ENCODE measurements around the gene CLTC. TPM values are rescaled to one million over a fixed set of nuclear protein-coding genes. Genes with fewer than 3 reads are reported as not detected.

CLTC gene
- total and polyA plus RNA-seq, 2 donors from 2014 or later, result 213 to 259 TPM

DNA sequence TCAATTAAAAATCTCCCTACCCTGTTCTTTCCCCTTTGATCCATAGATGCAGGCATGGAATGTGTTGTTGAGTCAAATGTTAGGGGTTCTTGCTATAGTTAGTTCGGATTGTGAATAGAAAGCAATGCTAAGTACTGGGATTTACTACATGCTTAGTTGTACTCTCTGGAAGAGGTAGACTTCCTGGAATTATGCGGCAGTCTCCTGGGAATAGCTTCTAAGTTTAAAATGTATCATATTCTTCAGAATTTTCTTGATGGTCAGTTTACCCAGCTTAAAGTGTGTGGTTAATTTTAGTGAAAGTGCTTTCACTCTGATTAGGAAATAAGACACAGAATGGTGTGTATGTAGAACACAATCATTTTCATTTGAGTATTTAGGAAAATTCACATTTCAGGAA, 3.5 kb downstream of the CLTC start:
- Histone ChIP-seq H3K36me3 (ENCODE audit: control insufficient read depth in 2 of 3, insufficient read depth in 3 of 3, low read length in 3 of 3) (no peaks in the 10 kb centered on the region), H3K4me1 (ENCODE audit: control insufficient read depth in 2 of 3, insufficient read depth in 2 of 3, low read depth in 1 of 3, low read length in 3 of 3) (peaks cover 8 to 48% (median 25%) of the 10 kb centered on the region in 3 donors)
- intact Hi-C loops (cut with DNase I), result no loop called here

DNA sequence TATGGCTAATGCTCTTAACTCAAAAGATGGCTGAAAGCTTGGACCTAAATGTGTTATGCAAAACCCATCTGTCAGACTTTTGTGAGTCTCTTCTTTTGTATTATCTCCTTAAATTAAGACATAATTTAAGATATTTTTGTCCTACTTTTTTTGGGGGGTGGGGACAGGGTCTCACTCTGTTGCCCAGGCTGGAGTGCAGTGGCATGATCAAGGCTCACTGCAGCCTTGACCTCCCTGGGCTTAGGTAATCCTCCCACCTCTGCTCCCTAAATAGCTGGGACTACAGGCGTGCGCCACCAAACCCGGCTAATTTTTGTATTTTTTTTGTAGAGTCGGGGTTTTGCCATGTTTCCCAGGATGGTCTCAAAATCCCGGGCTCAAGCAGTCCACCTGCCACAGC, 7.1 kb downstream of the CLTC start:
- Histone ChIP-seq H3K36me3 (ENCODE audit: control insufficient read depth in 2 of 3, insufficient read depth in 3 of 3, low read length in 3 of 3) (no peaks in the 10 kb centered on the region), H3K9ac (ENCODE audit: low read length in 3 of 3) (no peak overlapping the region), H3K27me3 (ENCODE audit: control insufficient read depth, insufficient read depth, low read length) (no peaks in the 10 kb centered on the region), H3K9me3 (ENCODE audit: control insufficient read depth in 2 of 3, insufficient read depth in 1 of 3, low read length in 3 of 3) (no peaks in the 10 kb centered on the region), H3K4me3 (ENCODE audit: low read length in 3 of 3) (no peak overlapping the region), H3K27ac (ENCODE audit: low read depth in 2 of 2, low read length in 2 of 2) (no peak overlapping the region), H3K4me1 (ENCODE audit: control insufficient read depth in 2 of 3, insufficient read depth in 2 of 3, low read depth in 1 of 3, low read length in 3 of 3) (peaks cover 0 to 46% (median 27%) of the 10 kb centered on the region in 3 donors)
- intact Hi-C loops (cut with DNase I), result no loop called here
- no peak for DNase-seq
- no peak for FAIRE-seq
- TF ChIP-seq, protein P1, sequence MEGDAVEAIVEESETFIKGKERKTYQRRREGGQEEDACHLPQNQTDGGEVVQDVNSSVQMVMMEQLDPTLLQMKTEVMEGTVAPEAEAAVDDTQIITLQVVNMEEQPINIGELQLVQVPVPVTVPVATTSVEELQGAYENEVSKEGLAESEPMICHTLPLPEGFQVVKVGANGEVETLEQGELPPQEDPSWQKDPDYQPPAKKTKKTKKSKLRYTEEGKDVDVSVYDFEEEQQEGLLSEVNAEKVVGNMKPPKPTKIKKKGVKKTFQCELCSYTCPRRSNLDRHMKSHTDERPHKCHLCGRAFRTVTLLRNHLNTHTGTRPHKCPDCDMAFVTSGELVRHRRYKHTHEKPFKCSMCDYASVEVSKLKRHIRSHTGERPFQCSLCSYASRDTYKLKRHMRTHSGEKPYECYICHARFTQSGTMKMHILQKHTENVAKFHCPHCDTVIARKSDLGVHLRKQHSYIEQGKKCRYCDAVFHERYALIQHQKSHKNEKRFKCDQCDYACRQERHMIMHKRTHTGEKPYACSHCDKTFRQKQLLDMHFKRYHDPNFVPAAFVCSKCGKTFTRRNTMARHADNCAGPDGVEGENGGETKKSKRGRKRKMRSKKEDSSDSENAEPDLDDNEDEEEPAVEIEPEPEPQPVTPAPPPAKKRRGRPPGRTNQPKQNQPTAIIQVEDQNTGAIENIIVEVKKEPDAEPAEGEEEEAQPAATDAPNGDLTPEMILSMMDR (IDR thresholded peaks at IDR 0.05; ENCODE audit: borderline replicate concordance, extremely low read depth, insufficient read depth), result no peak

More for the DNA sequence above, 3.5 kb downstream of the CLTC start:
- no peaks in the 10 kb centered on the region for H3K9me3 ChIP-seq (ENCODE audit: control insufficient read depth in 2 of 3, insufficient read depth in 1 of 3, low read length in 3 of 3)
- DNase-seq, result no peak
- H3K27ac ChIP-seq (ENCODE audit: low read depth in 2 of 2, low read length in 2 of 2), result peak overlapping the region in 1 of 2 donors; percentile 0
- no peak for FAIRE-seq
- H3K4me3 ChIP-seq (ENCODE audit: low read length in 3 of 3), result peak overlapping the region in 2 of 3 donors; percentile 1 to 36
- TF ChIP-seq, protein P1 (IDR thresholded peaks at IDR 0.05; ENCODE audit: borderline replicate concordance, extremely low read depth, insufficient read depth), result no peak
- H3K9ac ChIP-seq (ENCODE audit: low read length in 3 of 3), result no peak overlapping the region
- no peaks in the 10 kb centered on the region for H3K27me3 ChIP-seq (ENCODE audit: control insufficient read depth, insufficient read depth, low read length)

DNA sequence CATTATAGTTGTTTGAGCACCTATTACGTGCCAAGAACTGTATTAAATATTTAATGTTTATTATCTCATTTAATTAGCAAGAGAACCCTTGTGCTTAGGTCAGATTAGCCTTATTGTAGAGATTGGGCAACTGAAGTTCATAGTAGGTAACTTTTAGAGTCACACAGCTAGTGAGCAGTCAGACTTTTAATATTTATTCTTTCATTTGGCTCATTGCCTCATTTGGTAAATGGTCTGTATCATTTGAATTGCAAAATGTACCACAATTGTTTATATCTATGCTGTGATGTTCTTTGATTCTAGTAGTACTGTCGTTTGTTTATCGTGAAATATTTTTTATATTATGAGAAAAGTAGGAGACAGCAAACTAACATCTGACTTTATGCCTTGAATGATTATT, 7.6 kb downstream of the CLTC start:
- Histone ChIP-seq H3K27ac (ENCODE audit: low read depth in 2 of 2, low read length in 2 of 2) (no peak overlapping the region), H3K9me3 (ENCODE audit: control insufficient read depth in 2 of 3, insufficient read depth in 1 of 3, low read length in 3 of 3) (no peaks in the 10 kb centered on the region), H3K36me3 (ENCODE audit: control insufficient read depth in 2 of 3, insufficient read depth in 3 of 3, low read length in 3 of 3) (no peaks in the 10 kb centered on the region), H3K4me1 (ENCODE audit: control insufficient read depth in 2 of 3, insufficient read depth in 2 of 3, low read depth in 1 of 3, low read length in 3 of 3) (peaks cover 0 to 42% (median 27%) of the 10 kb centered on the region in 3 donors), H3K4me3 (ENCODE audit: low read length in 3 of 3) (no peak overlapping the region), H3K27me3 (ENCODE audit: control insufficient read depth, insufficient read depth, low read length) (no peaks in the 10 kb centered on the region), H3K9ac (ENCODE audit: low read length in 3 of 3) (no peak overlapping the region)
- FAIRE-seq (no peak), DNase-seq (no peak)
- TF ChIP-seq, protein P1 (IDR thresholded peaks at IDR 0.05; ENCODE audit: borderline replicate concordance, extremely low read depth, insufficient read depth), result no peak
- intact Hi-C loops (cut with DNase I), result no loop called here

DNA sequence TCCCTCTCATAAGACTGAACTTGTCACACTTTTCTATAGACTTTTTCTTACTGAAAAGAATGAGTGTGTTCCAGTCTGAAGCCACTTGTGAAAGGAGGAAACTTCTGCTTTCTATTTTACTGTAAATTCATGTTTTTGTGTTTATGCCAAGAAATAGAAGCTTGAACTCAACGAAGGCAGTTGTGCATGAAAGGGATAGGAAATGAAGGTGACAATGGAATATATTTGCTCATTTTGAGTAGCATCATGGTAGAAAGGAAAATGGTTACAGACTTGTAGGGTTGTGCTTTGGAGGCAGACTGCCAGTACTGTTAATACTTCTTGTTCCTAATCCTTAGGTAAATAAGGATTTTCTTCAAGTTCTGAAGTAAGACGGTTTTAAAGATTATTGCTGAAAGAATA, 8.1 kb downstream of the CLTC start:
- DNase-seq, result no peak
- Histone ChIP-seq H3K4me1 (ENCODE audit: control insufficient read depth in 2 of 3, insufficient read depth in 2 of 3, low read depth in 1 of 3, low read length in 3 of 3) (peaks cover 0 to 38% (median 24%) of the 10 kb centered on the region in 3 donors), H3K4me3 (ENCODE audit: low read length in 3 of 3) (no peak overlapping the region), H3K27me3 (ENCODE audit: control insufficient read depth, insufficient read depth, low read length) (no peaks in the 10 kb centered on the region), H3K36me3 (ENCODE audit: control insufficient read depth in 2 of 3, insufficient read depth in 3 of 3, low read length in 3 of 3) (no peaks in the 10 kb centered on the region), H3K9ac (ENCODE audit: low read length in 3 of 3) (no peak overlapping the region), H3K9me3 (ENCODE audit: control insufficient read depth in 2 of 3, insufficient read depth in 1 of 3, low read length in 3 of 3) (no peaks in the 10 kb centered on the region), H3K27ac (ENCODE audit: low read depth in 2 of 2, low read length in 2 of 2) (no peak overlapping the region)
- intact Hi-C loops (cut with DNase I), result no loop called here
- no peak for FAIRE-seq
- TF ChIP-seq, protein P1 (IDR thresholded peaks at IDR 0.05; ENCODE audit: borderline replicate concordance, extremely low read depth, insufficient read depth), result no peak
